Mesodermal cell (in vitro differentiated cells): ENCODE results near the gene SUCO.
"Not testable (repeated sequence)": the region's sequence is repeated elsewhere in the genome, so short reads cannot be mapped to it uniquely, and the experiment has no call there.

ENCODE experiments used
- H3K27ac ChIP-seq: 2 replicates; pipeline ENCODE4 v1.7.0; 2013; ENCODE audit warnings: mild to moderate bottlenecking, low read depth, low read length, moderate library complexity; ENCODE audit not compliant: severe bottlenecking
- H3K36me3 ChIP-seq: 2 replicates; pipeline ENCODE4 v1.7.1; 2013; ENCODE audit warnings: mild to moderate bottlenecking, low read length, moderate library complexity; ENCODE audit not compliant: control insufficient read depth, insufficient read depth
- H3K4me1 ChIP-seq: one replicate; pipeline ENCODE4 v1.7.1; 2013; ENCODE audit warnings: mild to moderate bottlenecking, low read length; ENCODE audit not compliant: insufficient read depth, control insufficient read depth, poor library complexity, severe bottlenecking
- H3K4me3 ChIP-seq: 2 replicates; pipeline ENCODE4 v1.7.0; 2013; ENCODE audit warnings: low read length, control low read depth, mild to moderate bottlenecking; ENCODE audit not compliant: insufficient read depth, poor library complexity, severe bottlenecking; ENCODE audit errors: extremely low read depth
- H3K9me3 ChIP-seq: 2 replicates; pipeline ENCODE4 v1.7.1; 2013; ENCODE audit warnings: mild to moderate bottlenecking, low read length, moderate library complexity; ENCODE audit not compliant: control insufficient read depth
- WGBS, 2 experiments: methylation state at CpG; one replicate each; pipeline ENCODE4 v1.1.5; 2013; ENCODE audit warnings: missing lambda C conversion rate in 2 of 2; ENCODE audit not compliant: insufficient coverage in 2 of 2; 5-methylcytosine and 5-hydroxymethylcytosine counted together

The SUCO gene

DNA sequence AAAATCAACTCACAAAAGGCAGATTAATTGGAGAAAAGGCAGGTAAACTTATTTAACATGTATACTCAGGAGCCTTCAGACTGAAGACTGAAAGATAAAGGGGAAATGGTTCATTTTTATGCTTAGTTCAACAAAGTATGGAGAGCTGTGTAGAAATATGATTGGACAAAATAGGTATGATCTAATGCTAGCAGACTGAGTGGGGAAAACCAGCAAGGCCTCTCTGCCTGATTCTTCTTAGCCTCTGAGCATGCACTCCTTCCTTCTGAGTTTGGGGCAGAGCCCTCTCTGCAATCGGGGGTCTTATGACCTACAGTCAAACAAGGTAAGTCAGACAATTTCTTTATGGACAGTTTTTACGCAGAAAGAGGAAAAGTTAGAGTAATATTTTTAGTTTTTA, 38.8 kb upstream of the SUCO start:
- no peaks in the 10 kb centered on the region for H3K36me3 ChIP-seq
- H3K27ac ChIP-seq, result no peak overlapping the region
- no peaks in the 10 kb centered on the region for H3K9me3 ChIP-seq
- peaks cover 33% of the 10 kb centered on the region for H3K4me1 ChIP-seq
- no peak overlapping the region for H3K4me3 ChIP-seq
- 100% methylated on average over 1 of the region's 2 CpGs; no CpG with 5 or more reads in 1 of the 2 experiments for WGBS, 2 experiments

DNA sequence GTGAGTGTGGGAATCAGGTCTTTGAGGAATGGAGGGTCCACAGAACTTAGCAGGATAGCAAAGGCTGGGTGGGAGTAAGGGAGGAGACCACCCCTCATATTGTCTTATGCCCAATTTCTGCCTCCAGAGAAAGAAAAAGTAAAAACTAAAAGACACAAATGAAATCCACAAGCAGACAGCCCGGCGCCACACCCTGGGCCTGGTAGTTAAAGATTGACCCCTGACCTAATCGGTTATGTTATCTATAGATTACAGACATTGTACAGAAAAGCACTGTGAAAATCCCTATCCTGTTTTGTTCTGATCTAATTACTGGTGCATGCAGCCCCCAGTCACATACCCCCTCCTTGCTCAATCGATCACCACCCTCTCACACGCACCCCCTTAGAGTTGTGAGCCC, 36.8 kb upstream of the SUCO start:
- H3K27ac ChIP-seq, result peak overlapping the region; percentile 87
- not testable (repeated sequence) for H3K36me3 ChIP-seq, H3K4me3 ChIP-seq, H3K9me3 ChIP-seq
- 90% methylated on average over 3 of the region's 5 CpGs; no CpG with 5 or more reads in 1 of the 2 experiments for WGBS, 2 experiments
- peaks cover 41% of the 10 kb centered on the region for H3K4me1 ChIP-seq

DNA sequence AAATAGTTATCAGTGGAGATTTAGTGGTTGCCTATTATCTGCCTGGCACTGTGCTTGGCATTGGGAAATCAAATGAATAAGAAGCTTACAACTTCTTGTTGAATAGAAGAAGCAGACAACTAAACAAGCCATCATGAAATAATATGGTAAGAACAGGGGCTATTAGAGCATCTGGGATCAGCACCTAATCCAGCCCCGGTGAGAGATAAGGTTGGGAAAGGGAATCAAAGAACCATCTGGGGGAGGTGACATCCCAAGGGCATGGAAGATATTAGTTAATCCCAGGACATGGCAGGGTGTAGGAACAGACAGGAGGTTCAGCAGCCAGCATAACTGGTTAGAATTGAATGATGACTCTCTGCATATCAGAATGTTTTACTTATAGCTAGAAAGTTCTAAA, 36.3 kb upstream of the SUCO start:
- H3K36me3 ChIP-seq, result no peaks in the 10 kb centered on the region
- peaks cover 41% of the 10 kb centered on the region for H3K4me1 ChIP-seq
- H3K27ac ChIP-seq, result peak overlapping the region; percentile 87
- no peak overlapping the region for H3K4me3 ChIP-seq
- H3K9me3 ChIP-seq, result no peaks in the 10 kb centered on the region
- WGBS, 2 experiments, result 83 to 100% methylated on average over 1 of the region's 1 CpG

DNA sequence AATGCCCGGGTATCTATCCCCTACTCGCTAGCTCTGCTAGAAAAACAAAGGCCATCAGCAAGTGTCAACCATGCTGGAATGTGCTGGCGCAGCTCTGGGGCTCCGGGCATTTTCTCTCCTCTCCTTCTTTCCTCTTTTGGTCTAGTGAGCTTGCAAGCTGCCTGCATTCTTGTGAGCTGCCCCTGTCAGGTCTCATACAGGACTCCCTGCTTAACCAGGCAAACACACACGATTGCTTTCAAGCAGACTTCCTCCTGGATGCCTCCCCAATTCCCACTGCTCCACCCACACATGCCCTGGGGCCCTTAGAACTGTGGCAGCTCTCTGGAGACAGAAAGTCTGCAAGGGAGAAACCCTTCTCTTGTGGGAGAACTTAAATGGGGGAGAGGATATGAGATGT, 35.7 kb upstream of the SUCO start:
- no peaks in the 10 kb centered on the region for H3K36me3 ChIP-seq
- H3K27ac ChIP-seq, result peak overlapping the region; percentile 87
- H3K4me1 ChIP-seq, result peaks cover 41% of the 10 kb centered on the region
- no peak overlapping the region for H3K4me3 ChIP-seq
- WGBS, 2 experiments, result 10 to 16% methylated on average over 4 to 5 of the region's 5 CpGs
- no peaks in the 10 kb centered on the region for H3K9me3 ChIP-seq

DNA sequence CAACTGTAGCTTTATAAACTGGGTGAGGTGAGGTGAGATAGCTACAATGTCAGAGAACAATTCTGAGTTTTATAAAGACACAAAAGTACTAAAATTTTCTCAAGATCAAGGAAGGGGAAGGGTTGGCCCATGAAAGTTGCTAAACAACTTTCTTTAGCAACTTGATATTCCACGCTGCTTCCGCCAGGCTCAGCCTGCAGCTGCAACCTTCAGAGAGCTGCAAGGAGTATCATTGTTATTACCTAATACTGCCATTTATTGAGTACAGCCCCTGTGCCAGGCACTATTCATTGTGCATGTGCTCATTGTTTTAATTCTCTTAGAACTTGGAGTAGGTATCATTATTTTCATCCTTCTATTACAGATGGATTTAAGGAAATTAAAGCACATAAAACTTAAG, 34.1 kb upstream of the SUCO start:
- Histone ChIP-seq H3K4me1 (peaks cover 40% of the 10 kb centered on the region), H3K9me3 (no peaks in the 10 kb centered on the region), H3K4me3 (no peak overlapping the region), H3K36me3 (no peaks in the 10 kb centered on the region), H3K27ac (no peak overlapping the region)
- 100% methylated on average over 2 of the region's 2 CpGs; no CpG with 5 or more reads in 1 of the 2 experiments for WGBS, 2 experiments

DNA sequence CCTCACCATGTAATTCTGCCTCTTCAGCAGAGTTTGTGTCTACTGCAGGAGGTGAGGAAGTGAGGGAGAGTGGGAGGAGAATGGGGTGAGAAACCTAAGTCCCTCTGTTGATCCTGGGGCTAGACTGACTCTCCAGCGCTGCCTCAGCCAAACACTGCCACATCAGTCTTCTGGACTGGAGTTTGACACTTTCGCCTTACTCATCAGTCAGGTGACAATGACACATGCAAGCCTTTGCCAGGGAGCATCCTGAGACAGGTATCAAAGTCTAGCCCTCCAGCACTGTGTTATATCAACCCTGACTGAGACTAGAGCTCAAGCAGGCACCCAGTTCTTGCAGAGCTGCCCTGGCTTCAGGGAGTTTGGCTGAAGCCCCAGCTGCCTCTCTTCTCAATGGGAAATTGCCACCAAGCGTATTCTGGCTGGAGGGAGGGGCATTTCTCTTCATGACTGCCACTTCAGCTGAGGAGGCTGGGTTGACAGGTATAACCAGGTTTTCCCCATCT, 33.3 kb upstream of the SUCO start:
- no peak overlapping the region for H3K4me3 ChIP-seq
- H3K27ac ChIP-seq, result no peak overlapping the region
- no peaks in the 10 kb centered on the region for H3K9me3 ChIP-seq
- peaks cover 38% of the 10 kb centered on the region for H3K4me1 ChIP-seq
- 91 to 100% methylated on average over 3 of the region's 3 CpGs for WGBS, 2 experiments
- no peaks in the 10 kb centered on the region for H3K36me3 ChIP-seq

DNA sequence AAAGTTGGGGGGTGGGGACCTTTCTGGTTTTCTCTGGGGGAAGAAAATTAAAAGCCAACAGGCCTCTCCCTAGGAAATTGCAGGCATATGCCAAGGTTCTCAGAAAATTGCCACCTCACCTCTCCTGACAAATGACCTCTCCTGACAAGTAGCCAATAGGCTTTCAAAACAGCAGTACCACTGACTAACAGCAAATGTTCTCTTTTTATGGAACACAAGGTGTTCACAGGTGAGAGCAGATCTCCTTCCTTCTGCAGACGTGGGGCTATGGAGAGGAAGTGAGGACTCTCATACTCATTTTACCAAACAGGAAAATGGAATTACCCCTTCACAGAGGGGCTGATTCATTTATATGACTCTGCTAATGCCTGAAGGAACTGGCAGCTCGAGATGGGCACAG, 32.7 kb upstream of the SUCO start:
- no peak overlapping the region for H3K27ac ChIP-seq
- H3K4me3 ChIP-seq, result no peak overlapping the region
- peaks cover 38% of the 10 kb centered on the region for H3K4me1 ChIP-seq
- 78 to 100% methylated on average over 1 of the region's 2 CpGs for WGBS, 2 experiments
- no peaks in the 10 kb centered on the region for H3K36me3 ChIP-seq
- no peaks in the 10 kb centered on the region for H3K9me3 ChIP-seq

DNA sequence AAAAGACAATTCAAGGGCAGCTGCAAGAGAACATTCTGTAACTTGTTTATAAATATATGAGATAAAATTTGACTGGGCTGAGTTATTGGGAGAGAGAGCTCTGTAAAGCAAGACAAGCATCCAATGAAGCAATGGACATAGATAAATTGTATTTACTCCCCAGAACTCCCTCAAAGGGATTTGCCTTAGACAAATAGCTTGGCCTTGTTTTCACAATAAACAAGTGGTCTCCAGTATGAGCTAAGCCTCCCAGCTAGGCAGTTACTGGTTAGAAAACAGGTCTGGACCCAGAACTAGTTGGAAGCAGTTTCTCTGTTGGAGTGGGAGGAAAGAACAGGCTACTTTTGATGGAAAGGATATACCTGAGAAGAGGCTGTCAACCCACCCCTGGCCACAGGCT, 25.2 kb upstream of the SUCO start:
- Histone ChIP-seq H3K4me3 (no peak overlapping the region), H3K36me3 (no peaks in the 10 kb centered on the region), H3K27ac (no peak overlapping the region), H3K9me3 (no peaks in the 10 kb centered on the region), H3K4me1 (no peaks in the 10 kb centered on the region)

DNA sequence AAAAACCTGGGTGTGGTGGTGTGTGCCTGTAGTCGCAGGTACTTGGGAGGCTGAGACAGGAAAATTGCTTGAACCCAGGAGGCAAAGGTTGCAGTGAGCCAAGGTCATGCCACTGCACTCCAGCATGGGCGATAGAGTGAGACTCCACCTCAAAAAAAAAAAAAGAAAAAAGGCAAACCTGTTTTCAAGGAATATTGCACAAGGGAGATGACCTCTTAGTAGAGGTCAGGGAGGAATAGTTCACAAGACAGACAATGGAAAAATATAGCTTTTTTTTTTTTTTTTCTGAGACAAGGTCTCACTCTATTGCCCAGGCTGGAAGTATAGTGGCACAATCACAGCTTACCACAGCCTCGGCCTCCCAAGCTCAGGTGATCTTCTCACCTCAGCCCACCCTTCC, 22.5 kb upstream of the SUCO start:
- H3K4me3 ChIP-seq, result no peak overlapping the region
- H3K9me3 ChIP-seq, result no peaks in the 10 kb centered on the region
- no peak overlapping the region for H3K27ac ChIP-seq
- WGBS, 2 experiments, result no CpG with 5 or more reads among the region's 3 CpGs
- no peaks in the 10 kb centered on the region for H3K36me3 ChIP-seq
- H3K4me1 ChIP-seq, result no peaks in the 10 kb centered on the region

DNA sequence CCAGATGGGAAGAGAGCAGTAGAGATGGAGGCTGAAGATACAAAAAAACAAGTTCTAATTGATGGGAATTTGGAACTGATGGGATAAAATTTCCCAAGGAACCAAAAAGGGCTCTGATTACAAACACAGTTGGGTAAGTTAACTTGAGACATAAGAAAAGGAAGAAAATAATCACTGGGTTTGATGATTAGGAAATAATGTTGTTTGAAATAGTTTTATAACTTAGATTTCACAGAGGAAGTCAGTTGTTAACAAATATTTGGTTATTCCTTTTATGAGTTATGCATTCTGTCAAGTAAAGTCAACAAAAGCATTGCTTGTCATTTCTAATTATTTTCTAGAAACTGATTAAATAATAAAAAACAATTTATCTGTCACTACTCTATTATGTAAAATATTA, 20.4 kb upstream of the SUCO start:
- H3K27ac ChIP-seq, result no peak overlapping the region
- H3K36me3 ChIP-seq, result no peaks in the 10 kb centered on the region
- no peak overlapping the region for H3K4me3 ChIP-seq
- no peaks in the 10 kb centered on the region for H3K4me1 ChIP-seq
- no peaks in the 10 kb centered on the region for H3K9me3 ChIP-seq

DNA sequence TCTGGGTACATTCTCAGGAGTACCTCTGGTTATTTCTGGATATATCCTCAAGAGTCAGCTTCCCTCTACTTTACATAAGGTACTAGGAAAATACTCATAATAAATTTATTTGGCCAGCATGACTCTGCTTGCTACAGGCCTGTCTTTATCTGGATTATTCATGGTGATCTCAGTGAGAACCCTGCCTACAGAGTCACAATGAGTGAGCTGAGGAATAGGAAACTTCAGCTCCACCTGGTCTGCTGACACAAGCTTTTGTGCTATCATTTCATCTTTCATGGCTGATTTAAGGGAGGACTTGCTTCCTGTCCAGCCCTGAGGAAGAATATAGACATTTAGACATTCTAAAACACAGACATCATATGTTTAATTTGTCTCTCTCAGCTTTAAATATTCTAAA, 19.5 kb upstream of the SUCO start:
- H3K27ac ChIP-seq, result no peak overlapping the region
- H3K9me3 ChIP-seq, result no peaks in the 10 kb centered on the region
- no peak overlapping the region for H3K4me3 ChIP-seq
- no peaks in the 10 kb centered on the region for H3K4me1 ChIP-seq
- no peaks in the 10 kb centered on the region for H3K36me3 ChIP-seq

DNA sequence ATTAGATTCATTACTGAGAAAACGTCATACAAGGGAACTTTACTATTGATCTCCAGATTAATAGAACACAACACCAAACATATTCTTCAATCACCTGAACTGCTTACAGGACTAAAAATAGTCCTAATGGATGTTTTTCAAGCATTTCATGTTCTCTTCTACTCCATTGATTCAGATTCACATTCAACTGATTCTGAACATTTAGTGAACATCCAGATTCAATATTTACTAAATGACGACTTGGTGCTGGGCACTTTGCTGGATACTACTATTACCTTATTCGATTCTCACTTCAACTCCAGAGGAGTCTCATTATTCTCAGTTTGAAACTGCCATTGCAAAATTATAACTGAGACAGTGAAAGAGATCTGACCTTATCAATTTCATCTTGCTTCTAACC, 18.8 kb upstream of the SUCO start:
- no peaks in the 10 kb centered on the region for H3K9me3 ChIP-seq
- H3K4me1 ChIP-seq, result no peaks in the 10 kb centered on the region
- no peak overlapping the region for H3K4me3 ChIP-seq
- H3K27ac ChIP-seq, result no peak overlapping the region
- WGBS, 2 experiments, result 75 to 83% methylated on average over 2 of the region's 3 CpGs
- no peaks in the 10 kb centered on the region for H3K36me3 ChIP-seq
